Endodermal cell (in vitro differentiated cells): ENCODE measurements around the gene RSPO3. TPM values are rescaled to one million over a fixed set of nuclear protein-coding genes. Genes with fewer than 3 reads are reported as not detected.

Experiments used
- DNase-seq: peaks from one replicate; pipeline ENCODE4 v3.0.0-alpha.2; 2017
- H3K27ac ChIP-seq: 2 replicates; pipeline ENCODE4 v1.5.1; 2013; ENCODE audit warnings: mild to moderate bottlenecking, low read depth, low read length, moderate library complexity
- H3K27me3 ChIP-seq: 2 replicates; pipeline ENCODE4 v1.6.1; 2013; ENCODE audit warnings: mild to moderate bottlenecking, low read length, moderate library complexity; ENCODE audit not compliant: insufficient read depth, control insufficient read depth, poor library complexity, severe bottlenecking
- H3K36me3 ChIP-seq: 2 replicates; pipeline ENCODE4 v1.7.0; 2013; ENCODE audit warnings: mild to moderate bottlenecking, low read length, moderate library complexity; ENCODE audit not compliant: control insufficient read depth, insufficient read depth
- H3K4me1 ChIP-seq: one replicate; pipeline ENCODE4 v1.7.0; 2013; ENCODE audit warnings: low read length; ENCODE audit not compliant: control insufficient read depth, insufficient read depth
- H3K4me3 ChIP-seq: 2 replicates; pipeline ENCODE4 v1.5.1; 2013; ENCODE audit warnings: mild to moderate bottlenecking, low read length, moderate library complexity
- H3K9ac ChIP-seq: 2 replicates; pipeline ENCODE4 v1.6.1; 2013; ENCODE audit warnings: mild to moderate bottlenecking, low read length, moderate library complexity; ENCODE audit not compliant: poor library complexity, severe bottlenecking; ENCODE audit errors: extremely low read depth
- H3K9me3 ChIP-seq: 2 replicates; pipeline ENCODE4 v1.6.1; 2013; ENCODE audit warnings: mild to moderate bottlenecking, low read length, moderate library complexity; ENCODE audit not compliant: control insufficient read depth
- H3K27ac Mint-ChIP-seq: 2 replicates; pipeline ENCODE4 v1.8.0; 2020; ENCODE audit warnings: mixed read lengths
- H3K27me3 Mint-ChIP-seq: 2 replicates; pipeline ENCODE4 v1.8.0; 2021; ENCODE audit warnings: mild to moderate bottlenecking, mixed read lengths; ENCODE audit not compliant: insufficient read depth
- H3K36me3 Mint-ChIP-seq: 2 replicates; pipeline ENCODE4 v1.8.0; 2020; ENCODE audit warnings: low read depth, mixed read lengths
- H3K4me1 Mint-ChIP-seq: 2 replicates; pipeline ENCODE4 v1.8.0; 2020; ENCODE audit warnings: mixed read lengths
- H3K4me3 Mint-ChIP-seq: 2 replicates; pipeline ENCODE4 v1.8.0; 2020; ENCODE audit warnings: mild to moderate bottlenecking, moderate library complexity, mixed read lengths
- H3K9me3 Mint-ChIP-seq: 2 replicates; pipeline ENCODE4 v1.8.0; 2020; ENCODE audit warnings: mild to moderate bottlenecking, mixed read lengths
- CTCF ChIP-seq: fragments of 200-600 bp; sonication (generic); conservative IDR thresholded peaks from 2 replicates; pipeline ENCODE4 v1.5.0; 2021; ENCODE audit warnings: antibody characterized with exemption, mild to moderate bottlenecking
- WGBS, 2 experiments: methylation state at CpG; one replicate each; pipeline versions ENCODE4 v1.1.5 to v1.1.7; 2013; ENCODE audit warnings: missing lambda C conversion rate in 2 of 2, mixed read lengths in 1 of 2; ENCODE audit not compliant: insufficient coverage in 1 of 2, insufficient read length in 1 of 2; 5-methylcytosine and 5-hydroxymethylcytosine counted together
- total RNA-seq, 2 donors: library from RNA; stranded (reverse); fragmentation: NEBNext Ultra II Directional in 1 of 2; extraction: Animal tissue kit (Norgen Biotek cat#: 25700) in 1 of 2; gene quantifications; 2 replicates in 1 of 2; 3 replicates in 1 of 2; pipeline ENCODE4 v1.2.1, GENCODE V29; 2021

Gene RSPO3
- total RNA-seq, 2 donors from 2014 or later = 0.20 to 0.31 TPM

GRCh38 chr6:127111526-127111925, 6.9 kb upstream of the RSPO3 start:
- Histone ChIP-seq H3K4me3 (no peak overlapping the region), H3K27me3 (peaks cover 24% of the 10 kb centered on the region), H3K4me1 (peaks cover 7% of the 10 kb centered on the region), H3K27ac (no peak overlapping the region), H3K9ac (no peak overlapping the region), H3K9me3 (peaks cover 9% of the 10 kb centered on the region), H3K36me3 (no peaks in the 10 kb centered on the region)
- TF ChIP-seq CTCF = no peak
- Mint-ChIP-seq H3K27ac (no peak overlapping the region), H3K36me3 (no peaks in the 10 kb centered on the region), H3K4me1 (peaks cover 9% of the 10 kb centered on the region), H3K9me3 (no peaks in the 10 kb centered on the region), H3K4me3 (no peak overlapping the region), H3K27me3 (peaks cover 53% of the 10 kb centered on the region)
- 80 to 83% methylated on average over 2 to 4 of the region's 4 CpGs for WGBS, 2 experiments
- DNase-seq = no peak

- WGBS, 2 experiments = 75 to 86% methylated on average over 1 of the region's 1 CpG
- Mint-ChIP-seq H3K27me3 (peaks cover 62% of the 10 kb centered on the region), H3K36me3 (no peaks in the 10 kb centered on the region), H3K9me3 (no peaks in the 10 kb centered on the region), H3K4me3 (no peak overlapping the region), H3K4me1 (peaks cover 13% of the 10 kb centered on the region), H3K27ac (no peak overlapping the region)
- Histone ChIP-seq H3K4me3 (no peak overlapping the region), H3K9ac (no peak overlapping the region), H3K27me3 (peaks cover 48% of the 10 kb centered on the region), H3K27ac (no peak overlapping the region), H3K36me3 (no peaks in the 10 kb centered on the region), H3K9me3 (peaks cover 3% of the 10 kb centered on the region), H3K4me1 (peaks cover 7% of the 10 kb centered on the region)
- no peak for TF ChIP-seq CTCF
- no peak for DNase-seq
Measured at GRCh38 chr6:127114214-127114760, 4.2 kb upstream of the RSPO3 start.

GRCh38 chr6:127115084-127115655, 3.3 kb upstream of the RSPO3 start:
- DNase-seq = no peak
- no peaks in the 10 kb centered on the region for H3K36me3 ChIP-seq
- Mint-ChIP-seq H3K4me1 (peaks cover 16% of the 10 kb centered on the region), H3K9me3 (no peaks in the 10 kb centered on the region), H3K4me3 (no peak overlapping the region), H3K27ac (no peak overlapping the region), H3K27me3 (peaks cover 70% of the 10 kb centered on the region), H3K36me3 (no peaks in the 10 kb centered on the region)
- no peak for TF ChIP-seq CTCF
- peaks cover 9% of the 10 kb centered on the region for H3K4me1 ChIP-seq
- H3K9me3 ChIP-seq = no peaks in the 10 kb centered on the region
- WGBS, 2 experiments = 84 to 100% methylated on average over 1 to 2 of the region's 2 CpGs
- peaks cover 57% of the 10 kb centered on the region for H3K27me3 ChIP-seq
- H3K27ac ChIP-seq = no peak overlapping the region
- no peak overlapping the region for H3K4me3 ChIP-seq
- no peak overlapping the region for H3K9ac ChIP-seq
